ENCODE measurements around the gene TAF13.

Gene TAF13

DNA sequence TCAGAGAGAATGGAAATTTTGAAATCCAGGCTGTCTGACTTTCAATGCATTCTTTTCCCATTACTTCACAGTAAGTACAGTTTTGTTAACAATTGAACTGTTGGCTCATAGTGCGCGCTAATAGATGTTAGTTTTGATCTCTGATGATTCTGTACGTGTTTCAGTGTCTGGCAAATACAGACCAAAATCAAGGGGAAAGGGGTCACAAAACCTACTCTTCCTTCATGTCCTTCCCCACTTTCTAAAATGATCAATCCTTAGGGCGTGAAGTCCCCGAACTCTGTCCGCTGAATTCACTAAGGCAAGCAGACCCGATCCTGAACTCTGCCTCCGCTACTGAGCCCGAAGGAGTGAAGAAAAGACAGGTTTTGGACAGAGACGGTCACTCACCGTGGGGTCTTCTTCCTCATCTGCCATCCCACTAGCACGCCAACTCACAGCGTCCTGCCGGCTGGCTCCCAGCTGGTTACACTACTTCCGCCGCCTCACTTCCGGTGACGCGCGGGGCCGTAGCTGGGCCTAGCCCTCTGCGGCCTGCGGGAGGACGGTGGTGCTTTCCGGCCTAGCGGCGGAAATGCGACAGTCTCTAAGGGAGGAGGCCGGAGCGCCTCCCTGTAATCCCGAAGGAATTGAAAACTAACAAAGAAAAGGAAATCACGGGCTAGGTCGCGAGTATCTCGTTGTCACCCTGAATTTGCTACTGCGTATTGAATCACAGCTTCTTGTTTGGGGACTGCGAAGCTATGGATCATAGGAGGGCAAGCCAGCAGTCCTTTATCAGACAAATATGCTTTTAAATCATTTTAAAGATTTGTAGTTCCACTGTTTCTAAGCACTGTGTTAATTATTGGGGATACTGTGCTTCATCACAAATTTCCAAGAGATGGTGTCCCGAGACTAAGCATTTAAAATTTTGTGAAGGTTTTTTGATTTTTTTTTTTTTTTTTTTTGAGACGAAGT lies at the start of gene TAF13:
TAF13 (minus strand) TSS at position 473 of the 960 bp plus-strand sequence; CDS start at position 417, 56 bp downstream.
- Mint-ChIP-seq H3K27ac (peak within 1 kb of the TSS; percentile 99), H3K27me3 (peaks cover 0 to 3% of the 10 kb centered on the region in 2 donors), H3K36me3 (peaks cover 9 to 21% of the 10 kb centered on the region in 2 donors), H3K4me3 (peak within 1 kb of the TSS; percentile 98 to 100), H3K4me1 (peaks cover 5 to 11% of the 10 kb centered on the region in 2 donors), H3K9me3 (no peaks in the 10 kb centered on the region)
- DNase-seq = peak; percentile 94
- peak; percentile 100 for ATAC-seq (replicated peaks)

DNA sequence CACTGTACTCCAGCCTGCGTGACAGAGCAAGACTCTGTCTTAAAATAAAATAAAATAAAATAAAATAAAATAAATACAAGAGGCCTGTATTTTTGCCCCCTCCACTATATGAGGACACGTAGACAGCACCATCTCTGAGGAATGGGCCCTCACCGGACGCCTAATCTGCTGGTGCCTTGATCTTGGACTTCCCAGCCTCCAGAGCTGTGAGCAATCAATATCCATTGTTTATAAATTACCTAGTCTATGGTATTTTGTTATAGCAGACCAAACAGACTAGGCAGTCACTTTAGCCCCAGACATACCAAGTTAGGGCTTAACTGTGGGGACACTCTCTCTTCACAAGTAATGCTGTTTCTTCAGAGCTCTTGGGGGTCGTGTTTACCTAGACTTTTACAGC lies 44.6 kb upstream of the TAF13 start:
- Mint-ChIP-seq H3K27ac (no peak overlapping the region), H3K27me3 (peaks cover 6 to 29% of the 10 kb centered on the region in 2 donors), H3K4me1 (peaks cover 0 to 2% of the 10 kb centered on the region in 2 donors), H3K4me3 (no peak overlapping the region), H3K9me3 (no peaks in the 10 kb centered on the region), H3K36me3 (no peaks in the 10 kb centered on the region)
- DNase-seq (no peak), ATAC-seq (replicated peaks) (no peak)

- Mint-ChIP-seq H3K27me3 (peaks cover 15 to 38% of the 10 kb centered on the region in 2 donors), H3K9me3 (no peaks in the 10 kb centered on the region), H3K27ac (no peak overlapping the region), H3K4me3 (no peak overlapping the region), H3K36me3 (no peaks in the 10 kb centered on the region), H3K4me1 (peaks cover 12 to 15% of the 10 kb centered on the region in 2 donors)
- ATAC-seq (replicated peaks) = no peak
- DNase-seq = no peak
Measured at GRCh38 chr1:109118089-109118488, 42.3 kb upstream of the TAF13 start.

DNA sequence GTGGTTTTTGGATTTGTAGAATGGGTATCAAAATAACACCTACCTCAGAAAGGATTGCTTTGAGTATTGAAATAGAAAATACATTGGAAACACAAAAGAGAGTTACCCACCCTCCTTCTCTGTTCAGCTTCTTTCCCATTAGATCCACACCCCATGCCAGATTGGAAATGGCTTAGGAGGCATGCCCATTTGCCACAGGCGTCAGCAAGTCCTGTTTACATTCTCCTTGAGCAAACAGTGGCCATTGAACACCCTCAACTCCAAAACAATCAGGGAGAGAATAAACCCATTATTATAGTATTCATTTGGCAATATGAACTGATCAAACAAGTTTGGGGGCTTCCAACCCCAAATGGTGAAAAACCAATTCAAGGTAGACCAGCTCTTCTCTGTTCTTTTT lies 40.5 kb upstream of the TAF13 start:
- ATAC-seq (replicated peaks) (no peak), DNase-seq (no peak)
- Mint-ChIP-seq H3K4me3 (no peak overlapping the region), H3K27ac (no peak overlapping the region), H3K27me3 (peaks cover 20 to 43% of the 10 kb centered on the region in 2 donors), H3K9me3 (no peaks in the 10 kb centered on the region), H3K4me1 (peaks cover 18 to 26% of the 10 kb centered on the region in 2 donors), H3K36me3 (no peaks in the 10 kb centered on the region)

DNA sequence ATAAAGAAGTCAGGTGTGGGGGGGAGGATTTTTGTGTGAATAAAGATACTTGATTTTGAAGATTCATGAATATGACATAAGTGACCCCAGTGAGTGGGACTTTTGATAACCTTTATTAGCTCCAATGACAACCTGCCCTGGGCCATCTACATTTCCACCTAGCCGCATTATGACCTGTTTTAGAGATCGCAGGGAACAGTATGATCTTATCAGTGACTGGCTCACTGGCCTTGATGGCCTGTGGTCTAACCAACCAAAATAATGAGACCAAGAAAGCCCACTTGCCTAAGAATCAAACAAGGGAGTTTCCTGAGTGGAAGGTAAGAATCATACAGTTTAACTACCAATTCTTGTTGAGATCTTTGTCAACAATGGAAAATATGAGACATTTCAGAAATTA lies 39.9 kb upstream of the TAF13 start:
- no peak overlapping the region for H3K4me3 Mint-ChIP-seq
- peaks cover 18 to 26% of the 10 kb centered on the region in 2 donors for H3K4me1 Mint-ChIP-seq
- peaks cover 23 to 43% of the 10 kb centered on the region in 2 donors for H3K27me3 Mint-ChIP-seq
- no peak overlapping the region for H3K27ac Mint-ChIP-seq
- H3K9me3 Mint-ChIP-seq = no peaks in the 10 kb centered on the region
- ATAC-seq (replicated peaks) (no peak), DNase-seq (no peak)
- no peaks in the 10 kb centered on the region for H3K36me3 Mint-ChIP-seq

DNA sequence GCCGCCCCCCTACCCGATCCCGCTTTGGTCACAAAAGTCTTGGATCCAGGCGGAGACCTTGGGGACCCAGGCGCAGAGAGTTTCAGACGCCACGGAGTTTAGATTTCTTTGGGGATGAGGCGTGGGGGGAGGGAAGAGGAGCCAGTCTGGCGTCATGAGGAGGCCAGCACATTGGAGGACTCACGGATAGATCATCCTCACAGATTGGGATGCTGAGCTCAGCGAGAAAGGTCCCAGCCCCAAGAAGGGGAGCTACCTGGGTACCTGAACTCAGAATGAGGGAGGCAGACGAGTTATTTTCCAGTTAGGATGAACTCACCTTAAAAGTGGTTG lies 38.5 kb upstream of the TAF13 start:
- Mint-ChIP-seq H3K9me3 (no peaks in the 10 kb centered on the region), H3K27me3 (peaks cover 25 to 43% of the 10 kb centered on the region in 2 donors), H3K4me3 (peak overlapping the region; percentile 83), H3K36me3 (no peaks in the 10 kb centered on the region), H3K4me1 (peaks cover 26 to 32% of the 10 kb centered on the region in 2 donors), H3K27ac (peak overlapping the region; percentile 84)
- ATAC-seq (replicated peaks) = no peak
- DNase-seq = no peak

DNA sequence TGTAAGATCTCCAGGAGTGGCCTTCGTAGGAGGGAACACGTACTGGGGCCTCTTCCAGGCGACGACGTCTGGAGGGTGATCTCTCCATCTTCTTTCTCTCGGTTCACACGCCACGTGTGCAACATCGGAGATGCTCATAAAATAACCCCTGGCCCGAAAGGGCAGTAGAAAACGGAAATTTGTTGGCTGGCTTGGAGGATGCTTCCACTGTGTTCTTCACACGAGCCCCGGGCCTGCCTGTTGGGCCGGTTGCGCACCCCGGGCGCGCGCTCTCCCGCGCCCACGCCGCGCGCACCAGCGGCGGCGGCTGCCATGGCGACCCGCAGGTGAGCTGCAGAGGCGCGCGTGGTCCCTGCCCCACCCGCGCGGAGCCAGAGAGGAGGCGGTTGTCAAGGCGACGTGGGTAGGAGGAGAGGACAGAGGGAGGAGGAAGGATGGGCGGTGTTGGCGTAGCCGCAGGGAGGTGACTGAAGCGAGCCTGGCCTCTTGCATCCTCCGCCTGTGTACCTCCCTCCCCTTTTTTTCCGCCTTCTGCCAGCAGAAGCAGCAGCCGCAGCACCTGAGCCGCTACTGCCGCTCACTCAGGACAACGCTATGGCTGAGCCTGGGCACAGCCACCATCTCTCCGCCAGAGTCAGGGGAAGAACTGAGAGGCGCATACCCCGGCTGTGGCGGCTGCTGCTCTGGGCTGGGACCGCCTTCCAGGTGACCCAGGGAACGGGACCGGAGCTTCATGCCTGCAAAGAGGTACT lies 38.0 kb upstream of the TAF13 start, which contains the start of gene ELAPOR1:
ELAPOR1 (plus strand) TSS at position 526 of the 752 bp plus-strand sequence; CDS start at position 595, 69 bp downstream.
- H3K36me3 Mint-ChIP-seq = no peaks in the 10 kb centered on the region
- no peaks in the 10 kb centered on the region for H3K9me3 Mint-ChIP-seq
- H3K4me1 Mint-ChIP-seq = peaks cover 26 to 32% of the 10 kb centered on the region in 2 donors
- peak; percentile 76 to 83 for ATAC-seq (replicated peaks)
- peak; percentile 58 for DNase-seq
- H3K4me3 Mint-ChIP-seq = peak within 1 kb of the TSS; percentile 83
- H3K27ac Mint-ChIP-seq = peak within 1 kb of the TSS; percentile 92
- peaks cover 25 to 43% of the 10 kb centered on the region in 2 donors for H3K27me3 Mint-ChIP-seq

GRCh38 chr1:109112652-109113285 lies 37.0 kb upstream of the TAF13 start:
- peak overlapping the region; percentile 92 for H3K27ac Mint-ChIP-seq
- H3K4me3 Mint-ChIP-seq = peak overlapping the region; percentile 83
- peak; percentile 71 for DNase-seq
- H3K36me3 Mint-ChIP-seq = no peaks in the 10 kb centered on the region
- peak; percentile 69 to 72 for ATAC-seq (replicated peaks)
- H3K4me1 Mint-ChIP-seq = peaks cover 26 to 32% of the 10 kb centered on the region in 2 donors
- H3K27me3 Mint-ChIP-seq = peaks cover 20 to 33% of the 10 kb centered on the region in 2 donors
- H3K9me3 Mint-ChIP-seq = no peaks in the 10 kb centered on the region

- Mint-ChIP-seq H3K4me3 (peak overlapping the region; percentile 83), H3K36me3 (no peaks in the 10 kb centered on the region), H3K27me3 (peaks cover 20 to 28% of the 10 kb centered on the region in 2 donors), H3K27ac (peak overlapping the region; percentile 92), H3K9me3 (no peaks in the 10 kb centered on the region), H3K4me1 (peaks cover 26 to 32% of the 10 kb centered on the region in 2 donors)
- ATAC-seq (replicated peaks) (peak; percentile 36 to 42), DNase-seq (no peak)
Measured at GRCh38 chr1:109112056-109112651, 36.4 kb upstream of the TAF13 start.

DNA sequence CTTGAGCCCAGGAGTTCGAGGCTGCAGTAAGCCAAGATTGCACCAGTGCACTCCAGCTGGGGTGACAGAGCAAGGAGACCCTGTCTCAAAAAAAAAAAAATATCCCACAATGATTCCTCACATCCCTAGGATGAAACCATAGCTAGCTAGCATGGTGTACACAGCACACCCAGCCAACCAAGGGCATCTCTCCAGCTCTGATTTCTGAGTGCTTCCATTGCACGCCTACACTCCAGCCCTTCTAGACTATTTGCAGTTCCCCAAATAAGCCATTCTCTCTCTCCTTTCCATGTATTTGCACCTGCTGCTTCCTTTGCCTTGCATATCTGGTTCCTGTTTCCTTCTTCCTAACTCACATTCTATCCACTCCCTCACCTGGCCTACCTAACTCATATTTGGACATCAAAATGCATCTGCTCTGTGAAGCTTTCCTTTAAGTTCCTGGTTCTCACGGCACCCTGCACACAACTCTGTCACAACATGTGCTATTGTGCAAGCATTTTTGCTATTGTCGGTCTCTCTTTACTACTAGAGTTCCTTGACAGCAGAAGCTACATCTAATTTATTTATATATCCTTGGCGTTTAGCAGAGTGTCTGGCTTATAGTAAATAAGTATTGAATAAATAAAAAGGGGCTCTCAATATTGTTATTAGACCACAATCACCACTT lies 35.7 kb upstream of the TAF13 start:
- DNase-seq (no peak), ATAC-seq (replicated peaks) (no peak)
- no peak overlapping the region for H3K27ac Mint-ChIP-seq

GRCh38 chr1:109109906-109110305 lies 34.1 kb upstream of the TAF13 start:
- H3K4me1 Mint-ChIP-seq = peaks cover 27 to 39% of the 10 kb centered on the region in 2 donors
- H3K4me3 Mint-ChIP-seq = no peak overlapping the region
- ATAC-seq (replicated peaks) (no peak), DNase-seq (no peak)
- peaks cover 18% of the 10 kb centered on the region in 2 donors for H3K27me3 Mint-ChIP-seq
- H3K27ac Mint-ChIP-seq = no peak overlapping the region
- H3K36me3 Mint-ChIP-seq = no peaks in the 10 kb centered on the region
- no peaks in the 10 kb centered on the region for H3K9me3 Mint-ChIP-seq

More for the DNA sequence above, 35.7 kb upstream of the TAF13 start:
- Mint-ChIP-seq H3K4me1 (peaks cover 26 to 32% of the 10 kb centered on the region in 2 donors), H3K27me3 (peaks cover 20 to 28% of the 10 kb centered on the region in 2 donors), H3K36me3 (no peaks in the 10 kb centered on the region), H3K4me3 (no peak overlapping the region), H3K9me3 (no peaks in the 10 kb centered on the region)

DNA sequence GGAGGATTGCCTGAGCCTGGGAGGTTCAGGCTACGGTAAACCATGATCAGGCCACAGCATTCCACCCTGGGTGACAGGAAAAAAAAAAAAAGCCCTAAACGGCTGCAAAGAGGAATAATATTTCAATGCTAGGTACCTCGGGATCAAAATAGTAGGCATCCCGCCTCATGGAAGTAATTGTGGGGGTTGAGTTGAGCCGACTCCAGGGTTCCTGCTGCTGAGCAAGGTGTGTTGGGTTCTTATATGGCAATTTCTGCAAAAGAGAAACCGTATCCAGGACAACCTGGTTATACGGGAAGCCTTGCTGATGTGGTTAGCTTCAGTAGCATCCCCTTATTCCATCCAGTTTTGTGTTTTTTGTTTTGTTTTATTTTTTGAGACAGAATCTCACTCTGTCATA lies 32.0 kb upstream of the TAF13 start:
- Mint-ChIP-seq H3K27ac (no peak overlapping the region), H3K27me3 (peaks cover 2 to 7% of the 10 kb centered on the region in 2 donors), H3K9me3 (no peaks in the 10 kb centered on the region), H3K4me1 (peaks cover 14 to 21% of the 10 kb centered on the region in 2 donors), H3K4me3 (no peak overlapping the region), H3K36me3 (peaks cover 5 to 10% of the 10 kb centered on the region in 2 donors)
- ATAC-seq (replicated peaks) (no peak), DNase-seq (no peak)

DNA sequence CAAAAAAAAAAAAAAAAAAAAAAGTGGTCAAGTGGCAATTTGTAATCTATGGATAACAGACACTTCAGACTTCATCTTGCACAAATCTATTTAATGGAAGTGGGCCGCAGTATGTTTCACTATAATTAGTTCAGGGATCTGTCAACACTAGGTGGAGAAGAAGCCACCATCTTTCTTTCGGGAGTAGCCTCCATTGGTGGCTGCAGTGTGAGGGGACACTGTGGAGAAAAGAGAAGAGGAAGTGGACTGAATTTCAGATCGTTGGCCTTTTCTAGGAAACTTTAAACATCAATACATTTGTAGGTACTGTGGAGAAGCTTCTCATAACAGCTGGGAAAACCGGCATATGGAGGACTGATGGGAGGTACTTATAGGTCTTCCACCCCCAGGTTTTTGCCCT lies 30.1 kb upstream of the TAF13 start:
- H3K27me3 Mint-ChIP-seq = peaks cover 0 to 4% of the 10 kb centered on the region in 2 donors
- no peak for DNase-seq
- peaks cover 8 to 18% of the 10 kb centered on the region in 2 donors for H3K36me3 Mint-ChIP-seq
- peaks cover 10 to 19% of the 10 kb centered on the region in 2 donors for H3K4me1 Mint-ChIP-seq
- ATAC-seq (replicated peaks) = no peak
- no peak overlapping the region for H3K4me3 Mint-ChIP-seq
- H3K9me3 Mint-ChIP-seq = no peaks in the 10 kb centered on the region
- no peak overlapping the region for H3K27ac Mint-ChIP-seq

Data from stimulated activated naive B cell treated with anti-CD40 and anti-IgM and Interleukin-4, amounts not matched to agents 10 μg/mL and 1 μg/mL and 100 μg/mL, for 72 hours (primary cell).